HCT116 (cell line): ENCODE data around the gene NAALAD2. TPM values are rescaled to one million over a fixed set of nuclear protein-coding genes. Genes with fewer than 3 reads are reported as not detected.

Source experiments
- ATAC-seq: fragments of 200-7000 bp; cut with Tn5 transposase; 2 replicates; pipeline ENCODE4 v1.9.1; 2020; ENCODE audit warnings: mild to moderate bottlenecking, moderate library complexity
- BruUV-seq: library from RNA; stranded (reverse); fragments of 400-500 nt; replicated peaks from 2 replicates; lab custom pipeline; 2021; lab: Mats Ljungman, UMichigan
- CTCF ChIA-PET: fragments of 300-600 bp; sonication (Branson Sonifier 250); formaldehyde crosslinking; loops from one replicate; lab custom pipeline; 2021; ENCODE audit warnings: antibody characterized with exemption; lab: Charles Lee
- POLR2A ChIA-PET: fragments of 300-600, 350-600 bp; sonication (Branson Sonifier 250); formaldehyde crosslinking; loops from one replicate; lab custom pipeline; 2021; ENCODE audit warnings: antibody characterized with exemption; lab: Charles Lee
- RAD21 ChIA-PET, 2 experiments: fragments of 300-600 bp; sonication (Branson Sonifier 250); formaldehyde crosslinking; loops; one replicate each; lab custom pipeline; 2023; ENCODE audit warnings: low total read pairs in 2 of 2; ENCODE audit not compliant: uncharacterized antibody in 2 of 2, unreplicated experiment in 2 of 2, low non-redundant PET in 1 of 2; lab: Charles Lee
- DNase-seq: peaks from one replicate; pipeline ENCODE4 v3.0.0-alpha.2; 2010; ENCODE audit warnings: low read depth, low spot score
- H2AFZ ChIP-seq: fragments of 200-600 bp; shearing (Covaris generic), sonication (generic); 2 replicates; pipeline ENCODE4 v1.6.1; 2017; ENCODE audit warnings: low read depth, mixed run types, mixed read lengths, antibody characterized with exemption, low read length; ENCODE audit not compliant: poor library complexity, severe bottlenecking
- H3K27ac ChIP-seq: 2 replicates; pipeline ENCODE4 v1.5.1; 2012; ENCODE audit warnings: low read depth, low read length
- H3K27me3 ChIP-seq: fragments of 200-600 bp; sonication (generic); 2 replicates; pipeline ENCODE4 v1.6.1; 2016; ENCODE audit warnings: mixed run types, low read length, mixed read lengths; ENCODE audit not compliant: insufficient read depth
- H3K36me3 ChIP-seq, 2 experiments: fragments of 200-500 bp in 1 of 2; fragments of 200-600 bp in 1 of 2; sonication (Bioruptor generic) in 1 of 2; sonication (generic) in 1 of 2; 2 replicates each; pipeline versions ENCODE4 v1.5.1 to v1.6.1; 2014 to 2016; ENCODE audit warnings: low read length in 2 of 2, inconsistent platforms in 1 of 2, mixed read lengths in 1 of 2, mixed run types in 1 of 2; ENCODE audit not compliant: insufficient read depth in 2 of 2, control insufficient read depth in 1 of 2
- H3K4me1 ChIP-seq, 2 experiments: fragments of 200-600 bp in 1 of 2; sonication (generic) in 1 of 2; 2 replicates each; pipeline versions ENCODE4 v1.5.1 to v1.6.1; 2012 to 2017; ENCODE audit warnings: low read length in 2 of 2, inconsistent platforms in 1 of 2, mild to moderate bottlenecking in 1 of 2, mixed read lengths in 1 of 2, mixed run types in 1 of 2, moderate library complexity in 1 of 2; ENCODE audit not compliant: insufficient read depth in 2 of 2, control insufficient read depth in 1 of 2
- H3K4me2 ChIP-seq: fragments of 200-600 bp; sonication (generic); 2 replicates; pipeline ENCODE4 v1.6.1; 2017; ENCODE audit warnings: mixed run types, low read length, mixed read lengths
- H3K4me3 ChIP-seq, 2 experiments: fragments of 200-600 bp in 1 of 2; sonication (generic) in 1 of 2; replicated peaks in 1 of 2; 2 replicates each; pipeline ENCODE4 v1.5.1; 2011 to 2016; ENCODE audit warnings: low read length in 2 of 2, control low read depth in 1 of 2, low read depth in 1 of 2, mild to moderate bottlenecking in 1 of 2, mixed read lengths in 1 of 2, mixed run types in 1 of 2
- H3K79me2 ChIP-seq: fragments of 200-600 bp; sonication (generic); 2 replicates; pipeline ENCODE4 v1.6.1; 2017; ENCODE audit warnings: mild to moderate bottlenecking, mixed run types, low read length, moderate library complexity, mixed read lengths; ENCODE audit not compliant: insufficient read depth
- H3K9ac ChIP-seq: fragments of 200-600 bp; sonication (generic); 2 replicates; pipeline ENCODE4 v1.6.1; 2016; ENCODE audit warnings: low read length, mixed read lengths
- H3K9me2 ChIP-seq: fragments of 200-600 bp; sonication (generic), shearing (Covaris generic); 2 replicates; pipeline ENCODE4 v1.6.1; 2017; ENCODE audit warnings: mixed run types, mild to moderate bottlenecking, moderate library complexity; ENCODE audit not compliant: insufficient read depth
- H3K9me3 ChIP-seq, 2 experiments: fragments of 200-500 bp in 1 of 2; fragments of 200-600 bp in 1 of 2; sonication (Bioruptor generic) in 1 of 2; sonication (generic) in 1 of 2; 2 replicates each; pipeline ENCODE4 v1.6.1; 2014 to 2017; ENCODE audit warnings: low read length in 2 of 2, mixed read lengths in 2 of 2, inconsistent platforms in 1 of 2, low read depth in 1 of 2, mild to moderate bottlenecking in 1 of 2, mixed run types in 1 of 2, moderate library complexity in 1 of 2; ENCODE audit not compliant: control insufficient read depth in 1 of 2, insufficient read depth in 1 of 2
- H4K20me1 ChIP-seq: fragments of 200-600 bp; sonication (generic), shearing (Covaris generic); 2 replicates; pipeline ENCODE4 v1.6.1; 2017; ENCODE audit warnings: mixed run types, mild to moderate bottlenecking, moderate library complexity; ENCODE audit not compliant: insufficient read depth
- CEBPB ChIP-seq: IDR thresholded peaks from 2 replicates; pipeline ENCODE4 v1.6.1; 2012; ENCODE audit warnings: low read depth
- EGR1 ChIP-seq: IDR thresholded peaks from 2 replicates; pipeline ENCODE4 v1.6.1; 2012; ENCODE audit warnings: low read depth
- ELF1 ChIP-seq: IDR thresholded peaks from 2 replicates; pipeline ENCODE4 v1.6.1; 2012; ENCODE audit warnings: low read depth, borderline replicate concordance
- EZH2 ChIP-seq: fragments of 200-600 bp; sonication (generic); IDR thresholded peaks from 2 replicates; pipeline ENCODE4 v1.6.1; 2017; ENCODE audit warnings: antibody characterized with exemption, mixed run types
- EZH2phosphoT487 ChIP-seq: fragments of 200-600 bp; IDR thresholded peaks from 2 replicates; pipeline ENCODE4 v1.6.1; 2018; ENCODE audit warnings: antibody characterized with exemption, borderline replicate concordance
- JUND ChIP-seq: IDR thresholded peaks from 2 replicates; pipeline ENCODE4 v1.6.1; 2012
- MAX ChIP-seq: IDR thresholded peaks from 2 replicates; pipeline ENCODE4 v1.6.1; 2012
- POLR2A ChIP-seq: IDR thresholded peaks from 2 replicates; pipeline ENCODE4 v1.7.0; 2011; ENCODE audit warnings: borderline replicate concordance; ENCODE audit not compliant: insufficient read depth, insufficient read length; ENCODE audit errors: extremely low read depth
- RAD21 ChIP-seq: IDR thresholded peaks from 2 replicates; pipeline ENCODE4 v1.6.1; 2012; ENCODE audit warnings: low read depth, mild to moderate bottlenecking
- REST ChIP-seq: IDR thresholded peaks from 2 replicates; pipeline ENCODE4 v1.6.1; 2012; ENCODE audit warnings: low read depth
- SP1 ChIP-seq: IDR thresholded peaks from 2 replicates; pipeline ENCODE4 v1.6.1; 2012; ENCODE audit warnings: low read depth
- SRF ChIP-seq: IDR thresholded peaks from 2 replicates; pipeline ENCODE4 v1.6.1; 2012; ENCODE audit warnings: low read depth
- TCF7L2 ChIP-seq: IDR thresholded peaks from 2 replicates; pipeline ENCODE4 v1.7.0; 2011; ENCODE audit warnings: borderline replicate concordance, inconsistent platforms; ENCODE audit not compliant: insufficient read depth, insufficient read length; ENCODE audit errors: extremely low read depth
- YY1 ChIP-seq: IDR thresholded peaks from 2 replicates; pipeline ENCODE4 v1.6.1; 2011; ENCODE audit warnings: low read length, low read depth, moderate library complexity, mild to moderate bottlenecking; ENCODE audit not compliant: insufficient replicate concordance; ENCODE audit errors: extremely low read depth
- ZBTB33 ChIP-seq: IDR thresholded peaks from 2 replicates; pipeline ENCODE4 v1.6.1; 2011; ENCODE audit warnings: mild to moderate bottlenecking, low read length, moderate library complexity; ENCODE audit not compliant: insufficient replicate concordance; ENCODE audit errors: extremely low read depth
- ZFX ChIP-seq: fragments of 450-650 bp; IDR thresholded peaks from 2 replicates; pipeline ENCODE4 v1.6.1; 2017
- intact Hi-C: fragments of 100-400 bp; cut with micrococcal nuclease; formaldehyde crosslinking; loops from 2 replicates; pipeline ENCODE4 v1.10.0; 2022
- total RNA-seq: library from RNA; stranded (reverse); gene quantifications from one replicate; pipeline ENCODE4 v1.2.1, GENCODE V29; 2021; ENCODE audit not compliant: unreplicated experiment

The NAALAD2 gene
- total RNA-seq, 1 experiment from 2014 or later = not detected

- DNase-seq = no peak
- no peak for ATAC-seq
- no peak for TF ChIP-seq SRF
- TF ChIP-seq ELF1 = no peak
- TF ChIP-seq JUND = no peak
- TF ChIP-seq ZFX = no peak
- ChIA-PET RAD21 (no interaction called here), POLR2A (no interaction called here), CTCF (no interaction called here)
- Histone ChIP-seq H3K79me2 (peaks cover 100% of the 10 kb centered on the region), H3K9me3 (no peaks in the 10 kb centered on the region), H3K27ac (no peak overlapping the region), H3K4me2 (no peak overlapping the region), H3K4me3 (no peak overlapping the region), H3K4me1 (peaks cover 3 to 33% of the 10 kb centered on the region in 2 experiments; a peak in 2 of 4 replicates), H2AFZ (no peak overlapping the region), H3K9ac (no peak overlapping the region), H3K27me3 (no peaks in the 10 kb centered on the region), H3K36me3 (peaks cover 9 to 25% of the 10 kb centered on the region in 2 experiments), H4K20me1 (peaks cover 19% of the 10 kb centered on the region; the same call in 1 of the 2 replicates), H3K9me2 (no peaks in the 10 kb centered on the region)
- no TSS peak for BruUV-seq
- intact Hi-C loops = no loop called here
Measured at GRCh38 chr11:90218606-90219005, 84.1 kb downstream of the NAALAD2 start.

GRCh38 chr11:90219438-90219837 lies 85.0 kb downstream of the NAALAD2 start:
- POLR2A ChIA-PET = no interaction called here
- no TSS peak for BruUV-seq
- ATAC-seq = no peak
- no peak for DNase-seq
- Histone ChIP-seq H4K20me1 (peaks cover 15% of the 10 kb centered on the region; the same call in 1 of the 2 replicates), H3K79me2 (peaks cover 92% of the 10 kb centered on the region), H2AFZ (no peak overlapping the region), H3K36me3 (peaks cover 9 to 21% of the 10 kb centered on the region in 2 experiments), H3K4me3 (no peak overlapping the region), H3K9me2 (no peaks in the 10 kb centered on the region), H3K4me1 (peaks cover 6 to 39% of the 10 kb centered on the region in 2 experiments; a peak in 3 of 4 replicates), H3K27ac (no peak overlapping the region), H3K9me3 (no peaks in the 10 kb centered on the region), H3K9ac (no peak overlapping the region), H3K4me2 (no peak overlapping the region), H3K27me3 (no peaks in the 10 kb centered on the region)
- intact Hi-C loops = no loop called here
- CTCF ChIA-PET = no interaction called here
- RAD21 ChIA-PET = no interaction called here
- no peak for TF ChIP-seq RAD21
- TF ChIP-seq YY1 = no peak
- no peak for TF ChIP-seq ZFX
- TF ChIP-seq EZH2 = no peak
- no peak for TF ChIP-seq EGR1
- TF ChIP-seq ZBTB33 = no peak
- no peak for TF ChIP-seq SP1
- TF ChIP-seq MAX = no peak
- TF ChIP-seq EZH2phosphoT487 = no peak
- no peak for TF ChIP-seq REST
- no peak for TF ChIP-seq POLR2A
- TF ChIP-seq SRF = no peak
- TF ChIP-seq ELF1 = no peak
- TF ChIP-seq CEBPB = no peak
- TF ChIP-seq TCF7L2 = no peak
- no peak for TF ChIP-seq JUND
